HEK293 (cell line): Measurements from ENCODE around the gene TMC2.

Experiments
- CTCF ChIA-PET: fragments of 350-600 bp; formaldehyde crosslinking; extraction: SDS; loops from one replicate; lab custom pipeline; 2021; ENCODE audit warnings: antibody characterized with exemption; lab: Yijun Ruan, JAX
- POLR2A ChIA-PET: fragments of 300-600 bp; formaldehyde crosslinking; extraction: SDS; loops from one replicate; lab custom pipeline; 2020; ENCODE audit warnings: antibody characterized with exemption, inconsistent platforms; lab: Yijun Ruan, JAX
- H3K27ac ChIP-seq: fragments of 200-500 bp; sonication (Bioruptor generic); 2 replicates; pipeline ENCODE4 v1.5.1; 2014; ENCODE audit warnings: low read depth, low read length, control low read depth, inconsistent platforms; ENCODE audit errors: extremely low read depth
- H3K36me3 ChIP-seq, 2 experiments: fragments of 200-500 bp in 1 of 2; sonication (Bioruptor generic) in 1 of 2; 1 replicate in 1 of 2; 2 replicates in 1 of 2; pipeline ENCODE4 v1.5.1; 2014 to 2017; ENCODE audit warnings: inconsistent platforms in 2 of 2, low read length in 2 of 2; ENCODE audit not compliant: control insufficient read depth in 2 of 2, insufficient read depth in 1 of 2
- H3K4me1 ChIP-seq: fragments of 200-500 bp; sonication (Bioruptor generic); 2 replicates; pipeline ENCODE4 v1.5.1; 2014; ENCODE audit warnings: mild to moderate bottlenecking, low read length, inconsistent platforms; ENCODE audit not compliant: control insufficient read depth, insufficient read depth
- H3K4me3 ChIP-seq: 2 replicates; pipeline ENCODE4 v1.5.1; 2011; ENCODE audit warnings: low read depth, mild to moderate bottlenecking, control low read depth, low read length, moderate library complexity
- H3K9me3 ChIP-seq: fragments of 200-500 bp; sonication (Bioruptor generic); 2 replicates; pipeline ENCODE4 v1.5.1; 2014; ENCODE audit warnings: low read depth, low read length, inconsistent platforms; ENCODE audit not compliant: control insufficient read depth, insufficient read depth
- IKZF3 ChIP-seq: fragments of 450-650 bp; IDR thresholded peaks from 2 replicates; pipeline ENCODE4 v1.5.0; 2018; ENCODE audit warnings: missing biosample characterization, mild to moderate bottlenecking, missing genetic modification characterization, moderate library complexity
- KLF7 ChIP-seq: fragments of 450-650 bp; formaldehyde crosslinking; IDR thresholded peaks from 2 replicates; pipeline ENCODE4 v1.5.1; 2016; ENCODE audit warnings: missing biosample characterization, missing genetic modification characterization, borderline replicate concordance
- MZF1 ChIP-seq: fragments of 450-650 bp; formaldehyde crosslinking; IDR thresholded peaks from 2 replicates; pipeline ENCODE4 v1.5.1; 2017; ENCODE audit warnings: missing biosample characterization, missing genetic modification characterization, borderline replicate concordance
- TCF7L2 ChIP-seq: IDR thresholded peaks from 2 replicates; pipeline ENCODE4 v1.6.1; 2011; ENCODE audit warnings: low read depth, mild to moderate bottlenecking, inconsistent platforms, low read length, moderate library complexity, borderline replicate concordance
- ZBTB8A ChIP-seq: fragments of 450-650 bp; formaldehyde crosslinking; IDR thresholded peaks from 2 replicates; pipeline ENCODE4 v1.5.1; 2016; ENCODE audit warnings: missing biosample characterization, missing genetic modification characterization
- ZFP69B ChIP-seq: fragments of 450-650 bp; formaldehyde crosslinking; IDR thresholded peaks from 2 replicates; pipeline ENCODE4 v1.5.1; 2016; ENCODE audit warnings: missing biosample characterization, missing genetic modification characterization
- ZNF16 ChIP-seq: fragments of 450-650 bp; formaldehyde crosslinking; IDR thresholded peaks from 2 replicates; pipeline ENCODE4 v1.5.1; 2016; ENCODE audit warnings: low read depth, missing biosample characterization, missing genetic modification characterization
- ZNF239 ChIP-seq: fragments of 450-650 bp; formaldehyde crosslinking; IDR thresholded peaks from 2 replicates; pipeline ENCODE4 v1.5.1; 2016; ENCODE audit warnings: missing biosample characterization, missing genetic modification characterization
- ZNF311 ChIP-seq: fragments of 450-650 bp; formaldehyde crosslinking; IDR thresholded peaks from 2 replicates; pipeline ENCODE4 v1.5.1; 2017; ENCODE audit warnings: missing biosample characterization, missing genetic modification characterization, borderline replicate concordance
- ZNF423 ChIP-seq: fragments of 450-650 bp; formaldehyde crosslinking; IDR thresholded peaks from 2 replicates; pipeline ENCODE4 v1.5.1; 2016; ENCODE audit warnings: missing biosample characterization, missing genetic modification characterization
- ZNF433 ChIP-seq: fragments of 450-650 bp; formaldehyde crosslinking; IDR thresholded peaks from 2 replicates; pipeline ENCODE4 v1.5.1; 2016; ENCODE audit warnings: missing biosample characterization, missing genetic modification characterization, low read depth
- ZNF529 ChIP-seq: fragments of 450-650 bp; formaldehyde crosslinking; IDR thresholded peaks from 2 replicates; pipeline ENCODE4 v1.5.1; 2017; ENCODE audit warnings: missing genetic modification characterization, missing biosample characterization; ENCODE audit not compliant: insufficient replicate concordance
- ZNF623 ChIP-seq: fragments of 450-650 bp; formaldehyde crosslinking; IDR thresholded peaks from 2 replicates; pipeline ENCODE4 v1.5.1; 2016; ENCODE audit warnings: missing biosample characterization, missing genetic modification characterization
- ZNF654 ChIP-seq: fragments of 450-650 bp; formaldehyde crosslinking; IDR thresholded peaks from 2 replicates; pipeline ENCODE4 v1.5.1; 2016; ENCODE audit warnings: low read depth, missing biosample characterization, missing genetic modification characterization
- ZNF747 ChIP-seq: fragments of 450-650 bp; formaldehyde crosslinking; IDR thresholded peaks from 2 replicates; pipeline ENCODE4 v1.5.1; 2016; ENCODE audit warnings: missing biosample characterization, missing genetic modification characterization
- ZNF76 ChIP-seq: fragments of 450-650 bp; formaldehyde crosslinking; IDR thresholded peaks from 2 replicates; pipeline ENCODE4; 2016; ENCODE audit warnings: low read depth, missing biosample characterization, missing genetic modification characterization, borderline replicate concordance
- ZNF785 ChIP-seq: fragments of 450-650 bp; formaldehyde crosslinking; IDR thresholded peaks from 2 replicates; pipeline ENCODE4 v1.5.1; 2016; ENCODE audit warnings: missing biosample characterization, missing genetic modification characterization
- TF ChIP-seq, protein P1 (sequence below): fragments of 450-650 bp; formaldehyde crosslinking; IDR thresholded peaks from 2 replicates; pipeline ENCODE4 v1.5.1; 2016; ENCODE audit warnings: missing biosample characterization, missing genetic modification characterization
- TF ChIP-seq, protein P2 (sequence below): fragments of 450-650 bp; formaldehyde crosslinking; IDR thresholded peaks from 2 replicates; pipeline ENCODE4 v1.5.0; 2017; ENCODE audit warnings: missing biosample characterization, missing genetic modification characterization, borderline replicate concordance
- TF ChIP-seq, protein P3 (sequence below): fragments of 450-650 bp; formaldehyde crosslinking; IDR thresholded peaks from 2 replicates; pipeline ENCODE4 v1.5.1; 2017; ENCODE audit warnings: missing biosample characterization, mild to moderate bottlenecking, missing genetic modification characterization, moderate library complexity
- TF ChIP-seq, protein P4 (sequence below): fragments of 450-650 bp; formaldehyde crosslinking; IDR thresholded peaks from 2 replicates; pipeline ENCODE4 v1.5.1; 2016; ENCODE audit warnings: missing biosample characterization, missing genetic modification characterization

The TMC2 gene

DNA sequence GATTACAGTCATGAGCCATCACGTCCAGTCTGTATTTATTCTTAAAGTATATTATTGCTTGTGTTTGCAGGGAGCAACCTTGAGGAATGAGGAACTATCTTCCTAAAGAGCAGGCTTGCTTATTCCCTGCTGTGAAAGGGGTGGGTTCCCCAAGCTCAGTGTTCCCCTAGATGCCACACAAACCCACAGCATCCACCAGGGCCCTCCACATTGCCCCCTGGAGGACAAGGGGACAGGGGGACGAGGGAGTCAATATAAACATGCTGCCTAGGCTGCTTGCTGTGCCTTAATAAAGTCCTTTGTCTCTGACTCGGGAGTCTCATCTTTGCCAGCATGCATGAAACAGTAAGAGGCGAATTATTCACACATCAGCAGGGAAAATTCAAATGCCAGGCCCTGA is 135.6 kb downstream of the TMC2 start:
- no peak overlapping the region for H3K4me3 ChIP-seq
- H3K27ac ChIP-seq = no peak overlapping the region
- H3K36me3 ChIP-seq = no peaks in the 10 kb centered on the region
- CTCF ChIA-PET = interaction anchor here (0.6 to 1.5 kb wide), 9 partner anchors 8 to 586 kb away, joined by 3 to 4 read pairs (median 3); partner anchors contain the start of gene IDH3B
- no peaks in the 10 kb centered on the region for H3K4me1 ChIP-seq
- POLR2A ChIA-PET = interaction anchor here (13.4 kb wide), 1 partner anchor 18 kb away, joined by 133 read pairs; the partner anchor contains the start of gene NOP56
- TF ChIP-seq ZNF785 (tag by site-specific recombination) = no peak
- TF ChIP-seq, protein P1, sequence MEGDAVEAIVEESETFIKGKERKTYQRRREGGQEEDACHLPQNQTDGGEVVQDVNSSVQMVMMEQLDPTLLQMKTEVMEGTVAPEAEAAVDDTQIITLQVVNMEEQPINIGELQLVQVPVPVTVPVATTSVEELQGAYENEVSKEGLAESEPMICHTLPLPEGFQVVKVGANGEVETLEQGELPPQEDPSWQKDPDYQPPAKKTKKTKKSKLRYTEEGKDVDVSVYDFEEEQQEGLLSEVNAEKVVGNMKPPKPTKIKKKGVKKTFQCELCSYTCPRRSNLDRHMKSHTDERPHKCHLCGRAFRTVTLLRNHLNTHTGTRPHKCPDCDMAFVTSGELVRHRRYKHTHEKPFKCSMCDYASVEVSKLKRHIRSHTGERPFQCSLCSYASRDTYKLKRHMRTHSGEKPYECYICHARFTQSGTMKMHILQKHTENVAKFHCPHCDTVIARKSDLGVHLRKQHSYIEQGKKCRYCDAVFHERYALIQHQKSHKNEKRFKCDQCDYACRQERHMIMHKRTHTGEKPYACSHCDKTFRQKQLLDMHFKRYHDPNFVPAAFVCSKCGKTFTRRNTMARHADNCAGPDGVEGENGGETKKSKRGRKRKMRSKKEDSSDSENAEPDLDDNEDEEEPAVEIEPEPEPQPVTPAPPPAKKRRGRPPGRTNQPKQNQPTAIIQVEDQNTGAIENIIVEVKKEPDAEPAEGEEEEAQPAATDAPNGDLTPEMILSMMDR (tag by site-specific recombination) = peak; percentile 50; the same call in 1 of the 2 replicates
- TF ChIP-seq ZNF747 (tag by site-specific recombination) = no peak
- no peaks in the 10 kb centered on the region for H3K9me3 ChIP-seq

DNA sequence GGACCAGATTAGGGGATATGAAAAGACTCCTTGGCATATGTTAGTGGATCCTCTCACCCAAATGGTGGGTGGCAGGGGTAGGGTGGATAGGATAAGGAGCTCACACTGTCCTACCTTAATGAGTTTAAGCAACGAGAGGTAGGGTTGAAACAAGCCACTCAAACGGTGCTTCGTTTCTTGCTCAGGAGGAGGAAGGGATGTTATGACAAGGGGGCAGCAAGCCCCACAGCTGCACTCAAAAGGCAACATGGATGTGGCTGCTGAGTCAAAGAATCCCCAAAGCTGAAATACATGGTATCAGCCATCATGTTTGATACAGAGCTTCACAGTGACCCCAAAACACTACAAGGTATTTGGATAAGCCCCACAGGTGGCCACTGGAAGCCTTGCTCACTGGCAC is 136.1 kb downstream of the TMC2 start:
- CTCF ChIA-PET = interaction anchor here (0.6 to 1.5 kb wide), 10 partner anchors 8 to 1267 kb away, joined by 3 to 6 read pairs (median 3); partner anchors contain the start of gene IDH3B
- Histone ChIP-seq H3K4me1 (no peaks in the 10 kb centered on the region), H3K27ac (no peak overlapping the region), H3K4me3 (no peak overlapping the region), H3K36me3 (no peaks in the 10 kb centered on the region), H3K9me3 (no peaks in the 10 kb centered on the region)
- POLR2A ChIA-PET = interaction anchor here (13.4 kb wide), 1 partner anchor 19 kb away, joined by 133 read pairs; the partner anchor contains the start of gene NOP56
- TF ChIP-seq ZNF423 (tag by site-specific recombination) (no peak), KLF7 (tag by site-specific recombination) (no peak), ZNF311 (tag by site-specific recombination) (no peak), IKZF3 (tag by site-specific recombination) (no peak), ZBTB8A (tag by site-specific recombination) (no peak), ZFP69B (no peak), ZNF433 (no peak)
- TF ChIP-seq, protein P2, sequence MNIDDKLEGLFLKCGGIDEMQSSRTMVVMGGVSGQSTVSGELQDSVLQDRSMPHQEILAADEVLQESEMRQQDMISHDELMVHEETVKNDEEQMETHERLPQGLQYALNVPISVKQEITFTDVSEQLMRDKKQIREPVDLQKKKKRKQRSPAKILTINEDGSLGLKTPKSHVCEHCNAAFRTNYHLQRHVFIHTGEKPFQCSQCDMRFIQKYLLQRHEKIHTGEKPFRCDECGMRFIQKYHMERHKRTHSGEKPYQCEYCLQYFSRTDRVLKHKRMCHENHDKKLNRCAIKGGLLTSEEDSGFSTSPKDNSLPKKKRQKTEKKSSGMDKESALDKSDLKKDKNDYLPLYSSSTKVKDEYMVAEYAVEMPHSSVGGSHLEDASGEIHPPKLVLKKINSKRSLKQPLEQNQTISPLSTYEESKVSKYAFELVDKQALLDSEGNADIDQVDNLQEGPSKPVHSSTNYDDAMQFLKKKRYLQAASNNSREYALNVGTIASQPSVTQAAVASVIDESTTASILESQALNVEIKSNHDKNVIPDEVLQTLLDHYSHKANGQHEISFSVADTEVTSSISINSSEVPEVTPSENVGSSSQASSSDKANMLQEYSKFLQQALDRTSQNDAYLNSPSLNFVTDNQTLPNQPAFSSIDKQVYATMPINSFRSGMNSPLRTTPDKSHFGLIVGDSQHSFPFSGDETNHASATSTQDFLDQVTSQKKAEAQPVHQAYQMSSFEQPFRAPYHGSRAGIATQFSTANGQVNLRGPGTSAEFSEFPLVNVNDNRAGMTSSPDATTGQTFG (tag by site-specific recombination) = no peak

DNA sequence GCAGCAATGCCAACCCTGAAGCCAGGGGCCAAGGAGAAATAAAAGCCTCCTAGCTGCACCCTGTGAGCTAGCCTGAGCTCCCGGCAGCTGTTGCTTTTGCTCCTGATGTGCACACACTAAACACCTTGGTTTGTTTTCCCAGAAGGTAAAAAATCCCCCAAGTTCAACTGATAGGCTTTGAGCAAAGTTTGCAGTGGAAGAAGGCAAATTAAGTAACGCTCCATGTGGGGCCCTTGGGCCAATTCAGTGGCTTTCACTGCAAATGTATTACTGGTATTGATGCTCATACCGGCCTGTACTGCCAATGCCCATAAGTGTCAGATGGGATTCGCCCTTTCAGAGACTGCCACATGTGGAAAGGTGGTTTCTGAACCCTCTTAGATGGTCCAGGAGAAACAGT is 137.1 kb downstream of the TMC2 start:
- Histone ChIP-seq H3K36me3 (no peaks in the 10 kb centered on the region), H3K9me3 (no peaks in the 10 kb centered on the region), H3K4me3 (no peak overlapping the region), H3K4me1 (no peaks in the 10 kb centered on the region), H3K27ac (no peak overlapping the region)
- CTCF ChIA-PET = interaction anchor here (0.6 to 3.8 kb wide), 11 partner anchors 9 to 295 kb away, joined by 3 to 29 read pairs (median 4); partner anchors contain the start of gene IDH3B
- POLR2A ChIA-PET = interaction anchor here (0.7 to 13.4 kb wide), 3 partner anchors 20 to 149 kb away, joined by 3 to 133 read pairs (median 15); partner anchors contain the start of gene NOP56
- TF ChIP-seq MZF1 (tag by site-specific recombination) = no peak
- TF ChIP-seq, protein P3, sequence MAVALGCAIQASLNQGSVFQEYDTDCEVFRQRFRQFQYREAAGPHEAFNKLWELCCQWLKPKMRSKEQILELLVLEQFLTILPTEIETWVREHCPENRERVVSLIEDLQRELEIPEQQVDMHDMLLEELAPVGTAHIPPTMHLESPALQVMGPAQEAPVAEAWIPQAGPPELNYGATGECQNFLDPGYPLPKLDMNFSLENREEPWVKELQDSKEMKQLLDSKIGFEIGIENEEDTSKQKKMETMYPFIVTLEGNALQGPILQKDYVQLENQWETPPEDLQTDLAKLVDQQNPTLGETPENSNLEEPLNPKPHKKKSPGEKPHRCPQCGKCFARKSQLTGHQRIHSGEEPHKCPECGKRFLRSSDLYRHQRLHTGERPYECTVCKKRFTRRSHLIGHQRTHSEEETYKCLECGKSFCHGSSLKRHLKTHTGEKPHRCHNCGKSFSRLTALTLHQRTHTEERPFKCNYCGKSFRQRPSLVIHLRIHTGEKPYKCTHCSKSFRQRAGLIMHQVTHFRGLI (tag by site-specific recombination) = no peak
- TF ChIP-seq ZNF76 (tag by site-specific recombination) = no peak
- TF ChIP-seq ZNF529 (tag by site-specific recombination) = no peak
- TF ChIP-seq, protein P4, sequence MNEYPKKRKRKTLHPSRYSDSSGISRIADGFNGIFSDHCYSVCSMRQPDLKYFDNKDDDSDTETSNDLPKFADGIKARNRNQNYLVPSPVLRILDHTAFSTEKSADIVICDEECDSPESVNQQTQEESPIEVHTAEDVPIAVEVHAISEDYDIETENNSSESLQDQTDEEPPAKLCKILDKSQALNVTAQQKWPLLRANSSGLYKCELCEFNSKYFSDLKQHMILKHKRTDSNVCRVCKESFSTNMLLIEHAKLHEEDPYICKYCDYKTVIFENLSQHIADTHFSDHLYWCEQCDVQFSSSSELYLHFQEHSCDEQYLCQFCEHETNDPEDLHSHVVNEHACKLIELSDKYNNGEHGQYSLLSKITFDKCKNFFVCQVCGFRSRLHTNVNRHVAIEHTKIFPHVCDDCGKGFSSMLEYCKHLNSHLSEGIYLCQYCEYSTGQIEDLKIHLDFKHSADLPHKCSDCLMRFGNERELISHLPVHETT (tag by site-specific recombination) = no peak
- no peak for TF ChIP-seq ZNF623
- TF ChIP-seq ZNF654 = no peak
- TF ChIP-seq ZNF239 (tag by site-specific recombination) = no peak
- TF ChIP-seq ZNF16 = no peak
- TF ChIP-seq TCF7L2 = no peak
